A673 (cell line): ENCODE measurements around the gene KRTAP5-2. TPM values are rescaled to one million over a fixed set of nuclear protein-coding genes. Genes with fewer than 3 reads are reported as not detected.
"Not testable (repeated sequence)": the region's sequence is repeated elsewhere in the genome, so short reads cannot be mapped to it uniquely, and the experiment has no call there.

Source experiments
- BruUV-seq: library from RNA; stranded (reverse); fragments of 400-500 nt; replicated peaks from 2 replicates; lab custom pipeline; 2021; lab: Mats Ljungman, UMichigan
- CTCF ChIA-PET: fragments of 300-600 bp; sonication (Branson Sonifier 250); formaldehyde crosslinking; loops from one replicate; lab custom pipeline; 2022; ENCODE audit warnings: antibody characterized with exemption; lab: Charles Lee
- POLR2A ChIA-PET: fragments of 300-600 bp; sonication (Branson Sonifier 250); formaldehyde crosslinking; loops from one replicate; lab custom pipeline; 2022; ENCODE audit warnings: antibody characterized with exemption; ENCODE audit not compliant: low non-redundant PET; lab: Charles Lee
- DNase-seq: peaks from one replicate; pipeline ENCODE4 v3.0.0-alpha.2; 2015; ENCODE audit warnings: low spot score
- H3K27ac ChIP-seq: fragments of 200-600 bp; sonication (generic); 2 replicates; pipeline ENCODE4 v1.5.1; 2016; ENCODE audit warnings: mixed run types, low read depth, mild to moderate bottlenecking, mixed read lengths, antibody characterized with exemption, low read length; ENCODE audit not compliant: poor library complexity, severe bottlenecking
- H3K27me3 ChIP-seq: fragments of 200-600 bp; sonication (generic); replicated peaks from 2 replicates; pipeline ENCODE4 v1.6.1; 2017; ENCODE audit warnings: mixed run types, low read depth, mild to moderate bottlenecking, mixed read lengths, antibody characterized with exemption, low read length; ENCODE audit not compliant: insufficient read depth, poor library complexity
- H3K36me3 ChIP-seq: fragments of 200-600 bp; sonication (generic); 2 replicates; pipeline ENCODE4 v1.6.1; 2016; ENCODE audit warnings: mixed run types, mild to moderate bottlenecking, mixed read lengths, antibody characterized with exemption, low read length; ENCODE audit not compliant: insufficient read depth, poor library complexity, severe bottlenecking
- H3K4me1 ChIP-seq: fragments of 200-600 bp; sonication (generic); 2 replicates; pipeline ENCODE4 v1.6.1; 2017; ENCODE audit warnings: mixed run types, mild to moderate bottlenecking, mixed read lengths, antibody characterized with exemption, low read length; ENCODE audit not compliant: insufficient read depth, poor library complexity, severe bottlenecking
- H3K4me3 ChIP-seq: fragments of 200-600 bp; sonication (generic); 2 replicates; pipeline ENCODE4 v1.5.1; 2016; ENCODE audit warnings: low read depth, mixed run types, mild to moderate bottlenecking, mixed read lengths, low read length; ENCODE audit not compliant: poor library complexity, severe bottlenecking
- H3K9me3 ChIP-seq: fragments of 200-600 bp; sonication (generic); 2 replicates; pipeline ENCODE4 v1.6.1; 2016; ENCODE audit warnings: mixed run types, low read depth, mild to moderate bottlenecking, mixed read lengths, antibody characterized with exemption, low read length; ENCODE audit not compliant: poor library complexity, severe bottlenecking
- CTCF ChIP-seq: fragments of 300-800, 200-600 bp; sonication (generic); conservative IDR thresholded peaks from 2 replicates; pipeline ENCODE4 v1.5.1; 2017; ENCODE audit warnings: low read depth, mild to moderate bottlenecking, antibody characterized with exemption, low read length, moderate library complexity, mixed read lengths
- EZH2 ChIP-seq: fragments of 200-600 bp; sonication (generic); IDR thresholded peaks from 2 replicates; pipeline ENCODE4 v1.6.1; 2017; ENCODE audit warnings: borderline replicate concordance, low read depth, mild to moderate bottlenecking, mixed read lengths, antibody characterized with exemption, low read length; ENCODE audit not compliant: poor library complexity, severe bottlenecking
- intact Hi-C: fragments of 100-400 bp; cut with micrococcal nuclease; formaldehyde crosslinking; loops from one replicate; pipeline ENCODE4 v1.10.0; 2022; ENCODE audit not compliant: unreplicated experiment
- total RNA-seq: library from RNA; stranded (reverse); gene quantifications from 2 replicates; pipeline ENCODE4 v1.2.3, GENCODE V29; 2021

KRTAP5-2 gene
- total RNA-seq, 1 experiment from 2014 or later = not detected

DNA sequence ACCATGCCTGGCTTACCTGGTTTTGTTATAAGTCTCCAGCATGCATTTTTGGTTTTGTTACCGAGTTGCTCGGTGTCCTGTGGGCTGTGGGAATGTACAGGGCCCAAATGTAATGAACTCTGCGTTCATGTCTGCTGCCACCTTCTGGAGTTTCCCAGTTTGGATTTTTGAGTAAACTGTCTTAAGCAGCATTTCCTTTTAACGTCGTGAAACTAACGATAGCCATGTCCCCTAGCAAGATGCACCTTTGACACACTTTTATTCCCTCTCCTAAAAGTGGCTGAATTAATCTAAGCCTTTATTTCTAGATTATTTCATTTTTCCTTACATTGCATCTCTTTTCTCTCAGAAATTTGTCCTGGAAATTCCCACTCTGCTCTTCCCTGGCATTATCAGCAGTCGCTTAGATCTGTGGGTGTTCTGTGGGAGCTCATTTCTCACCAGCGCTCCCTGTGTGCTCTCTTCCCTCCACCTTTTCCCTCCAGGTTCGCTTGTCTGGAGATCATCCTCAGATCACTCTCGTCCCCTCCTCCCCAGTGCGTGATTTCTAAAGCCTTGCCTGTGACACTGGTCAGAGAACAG, 2.0 kb downstream of the KRTAP5-2 start:
- H3K36me3 ChIP-seq, H3K27ac ChIP-seq, H3K9me3 ChIP-seq, H3K4me3 ChIP-seq, intact Hi-C loops, POLR2A ChIA-PET, H3K4me1 ChIP-seq, BruUV-seq, H3K27me3 ChIP-seq: not testable (repeated sequence)
- peak; percentile 21 for DNase-seq
- CTCF ChIA-PET = interaction anchor here (0.9 to 1.0 kb wide), 2 partner anchors 21 to 57 kb away, joined by 4 to 12 read pairs; no protein-coding TSS in a partner anchor

GRCh38 chr11:1592628-1593027, 5.5 kb downstream of the KRTAP5-2 start:
- Histone ChIP-seq H3K9me3 (no peaks in the 10 kb centered on the region), H3K36me3 (no peaks in the 10 kb centered on the region), H3K27me3 (no peaks in the 10 kb centered on the region), H3K4me1 (no peaks in the 10 kb centered on the region), H3K4me3 (no peak overlapping the region), H3K27ac (no peak overlapping the region)
- BruUV-seq = no TSS peak
- no peak for DNase-seq
- TF ChIP-seq CTCF = no peak
- no peak for TF ChIP-seq EZH2
- POLR2A ChIA-PET = no interaction called here
- intact Hi-C loops = no loop called here
- CTCF ChIA-PET = no interaction called here

DNA sequence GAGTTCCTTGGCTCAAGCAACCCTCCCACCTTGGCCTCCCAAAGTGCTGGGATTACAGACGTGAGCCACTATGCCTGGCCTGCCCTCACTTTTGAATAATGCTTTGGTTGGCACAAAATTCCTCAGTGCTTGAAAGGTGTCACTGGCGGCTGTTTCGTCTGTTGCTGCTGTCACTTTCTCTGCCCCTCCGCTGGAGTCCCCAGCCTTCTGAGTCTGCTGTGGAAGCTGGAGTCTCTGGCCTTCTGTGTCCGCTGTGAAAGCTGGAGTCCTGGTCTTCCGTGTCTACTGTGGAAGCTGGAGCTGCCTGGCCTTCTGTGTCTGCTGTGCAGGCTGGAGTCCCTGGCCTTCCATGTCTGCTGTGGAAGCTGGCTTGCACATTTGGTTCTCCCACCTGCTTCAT, 8.1 kb downstream of the KRTAP5-2 start:
- POLR2A ChIA-PET = no interaction called here
- intact Hi-C loops = no loop called here

DNA sequence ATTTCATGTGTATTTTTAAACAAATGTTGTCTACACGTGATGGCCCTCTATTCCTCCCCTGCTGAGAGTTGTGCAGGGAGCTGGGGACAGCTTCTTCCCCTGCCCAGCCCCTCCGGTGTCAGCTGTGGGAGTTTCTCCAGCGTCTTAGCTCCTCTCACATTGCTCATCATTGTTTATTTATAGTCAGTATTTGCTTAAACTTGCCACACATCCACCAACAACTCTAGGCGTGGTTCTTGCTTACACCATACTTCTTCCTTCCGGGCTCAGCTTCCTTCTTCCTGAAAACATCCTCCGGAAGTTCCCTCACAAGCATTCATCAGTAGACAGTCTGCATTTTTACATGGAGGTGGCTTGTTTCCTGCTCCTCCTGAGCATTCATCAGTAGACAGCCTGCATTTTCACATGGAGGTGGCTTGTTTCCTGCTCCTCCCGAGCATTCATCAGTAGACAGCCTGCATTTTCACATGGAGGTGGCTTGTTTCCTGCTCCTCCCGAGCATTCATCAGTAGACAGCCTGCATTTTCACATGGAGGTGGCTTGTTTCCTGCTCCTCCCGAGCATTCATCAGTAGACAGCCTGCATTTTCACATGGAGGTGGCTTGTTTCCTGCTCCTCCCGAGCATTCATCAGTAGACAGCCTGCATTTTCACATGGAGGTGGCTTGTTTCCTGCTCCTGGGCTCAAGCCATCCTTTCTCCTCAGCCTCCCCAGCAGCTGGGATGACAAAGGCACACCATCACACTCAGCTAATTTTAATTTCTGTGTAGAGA, 8.7 kb downstream of the KRTAP5-2 start:
- POLR2A ChIA-PET, intact Hi-C loops, H3K4me3 ChIP-seq, CTCF ChIA-PET, H3K27ac ChIP-seq, DNase-seq, H3K9me3 ChIP-seq, H3K27me3 ChIP-seq, H3K4me1 ChIP-seq, BruUV-seq, H3K36me3 ChIP-seq: not testable (repeated sequence)

More for the DNA sequence above, 8.1 kb downstream of the KRTAP5-2 start:
- DNase-seq = no peak
- H3K4me1 ChIP-seq = no peaks in the 10 kb centered on the region
- CTCF ChIA-PET = no interaction called here
- H3K27me3 ChIP-seq = no peaks in the 10 kb centered on the region
- TF ChIP-seq CTCF (no peak), EZH2 (no peak)
- H3K36me3 ChIP-seq = no peaks in the 10 kb centered on the region
- H3K4me3 ChIP-seq = no peak overlapping the region
- no peaks in the 10 kb centered on the region for H3K9me3 ChIP-seq
- no TSS peak for BruUV-seq
- no peak overlapping the region for H3K27ac ChIP-seq
